HepG2 (cell line): ENCODE measurements around the gene KLHL5.

Source experiments
- ADNP ChIP-seq: sonication (generic); formaldehyde crosslinking; IDR thresholded peaks from 2 replicates; pipeline ENCODE4 v1.4.0; 2020; ENCODE audit warnings: missing genetic modification reagents
- ARNTL ChIP-seq: sonication (generic); formaldehyde crosslinking; IDR thresholded peaks from 2 replicates; pipeline ENCODE4 v1.4.0; 2020; ENCODE audit warnings: mild to moderate bottlenecking, missing genetic modification reagents
- ASH2L ChIP-seq: fragments of 300-600, 200-600 bp; sonication (generic); IDR thresholded peaks from 2 replicates; pipeline ENCODE4 v1.7.0; 2017; ENCODE audit warnings: low read depth, mild to moderate bottlenecking, moderate library complexity, mixed read lengths, low read length; ENCODE audit not compliant: insufficient read length
- CAMTA2 ChIP-seq: sonication (generic); formaldehyde crosslinking; IDR thresholded peaks from 2 replicates; pipeline ENCODE4 v1.4.0; 2020; ENCODE audit warnings: mild to moderate bottlenecking, missing genetic modification reagents, borderline replicate concordance
- CCAR2 ChIP-seq: fragments of 200-400 bp; formaldehyde crosslinking; optimal IDR thresholded peaks from 2 replicates; pipeline ENCODE3; 2018; ENCODE audit warnings: low read depth, mild to moderate bottlenecking, low read length, moderate library complexity
- ELF1 ChIP-seq: sonication (generic); formaldehyde crosslinking; IDR thresholded peaks from 2 replicates; pipeline ENCODE4 v1.4.0; 2020; ENCODE audit warnings: missing genetic modification reagents
- EP300 ChIP-seq, 3 experiments: sonication (generic) in 1 of 3; formaldehyde crosslinking in 1 of 3; IDR thresholded peaks; 2 replicates each; pipeline versions ENCODE4 v1.5.1 to v1.6.1; 2011 to 2020; ENCODE audit warnings: low read depth in 2 of 3, low read length in 2 of 3, borderline replicate concordance in 1 of 3, improper control_type of control experiment in 1 of 3, mild to moderate bottlenecking in 1 of 3, missing genetic modification reagents in 1 of 3, moderate library complexity in 1 of 3
- EZH2 ChIP-seq: conservative IDR thresholded peaks from 2 replicates; pipeline ENCODE4 v1.6.1; 2012; ENCODE audit warnings: mild to moderate bottlenecking, low read depth, low read length, moderate library complexity
- IRF9 ChIP-seq: sonication (generic); formaldehyde crosslinking; IDR thresholded peaks from 2 replicates; pipeline ENCODE4 v1.8.0; 2022; ENCODE audit warnings: missing genetic modification reagents, mild to moderate bottlenecking, borderline replicate concordance
- POLR2AphosphoS5 ChIP-seq: IDR thresholded peaks from 2 replicates; pipeline ENCODE4 v1.6.1; 2012; ENCODE audit warnings: low read depth, low read length
- PREB ChIP-seq: sonication (generic); formaldehyde crosslinking; IDR thresholded peaks from 2 replicates; pipeline ENCODE4 v1.4.0; 2020; ENCODE audit warnings: missing genetic modification reagents
- SIN3A ChIP-seq: IDR thresholded peaks from 2 replicates; pipeline ENCODE4 v1.6.1; 2011; ENCODE audit warnings: low read depth, mild to moderate bottlenecking, control low read depth, low read length, borderline replicate concordance
- ZNF430 ChIP-seq: sonication (generic); formaldehyde crosslinking; IDR thresholded peaks from 2 replicates; pipeline ENCODE4 v1.9.0; 2021; ENCODE audit warnings: mild to moderate bottlenecking, missing genetic modification reagents

GRCh38 chr4:39043861-39044363 lies 18.1 kb upstream of the KLHL5 start:
- TF ChIP-seq EZH2 (no peak), ADNP (no peak), ASH2L (no peak), ARNTL (no peak), PREB (CRISPR knock-in tag) (no peak), POLR2AphosphoS5 (no peak), CCAR2 (no peak), EP300 (IDR thresholded peaks at IDR 0.05; ENCODE audit: low read depth in 2 of 2, low read length in 2 of 2) (no peak), EP300 (CRISPR knock-in tag; IDR thresholded peaks at IDR 0.05; ENCODE audit: borderline replicate concordance) (no peak), ELF1 (CRISPR knock-in tag) (no peak), SIN3A (no peak), IRF9 (CRISPR knock-in tag) (no peak), ZNF430 (CRISPR knock-in tag) (no peak), CAMTA2 (CRISPR knock-in tag) (no peak)
